SK-N-SH (cell line): ENCODE data around the gene MGAT4B.

Source experiments
- MXI1 ChIP-seq: IDR thresholded peaks from 2 replicates; pipeline ENCODE4 v1.6.1; 2012; ENCODE audit warnings: mild to moderate bottlenecking, low read depth, low read length, improper control_type of control experiment
- TF ChIP-seq, protein P1 (sequence below): fragments of 200-600 bp; sonication (generic); IDR thresholded peaks from 2 replicates; pipeline ENCODE4 v1.6.1; 2017; ENCODE audit warnings: antibody characterized with exemption, mild to moderate bottlenecking, moderate library complexity

DNA sequence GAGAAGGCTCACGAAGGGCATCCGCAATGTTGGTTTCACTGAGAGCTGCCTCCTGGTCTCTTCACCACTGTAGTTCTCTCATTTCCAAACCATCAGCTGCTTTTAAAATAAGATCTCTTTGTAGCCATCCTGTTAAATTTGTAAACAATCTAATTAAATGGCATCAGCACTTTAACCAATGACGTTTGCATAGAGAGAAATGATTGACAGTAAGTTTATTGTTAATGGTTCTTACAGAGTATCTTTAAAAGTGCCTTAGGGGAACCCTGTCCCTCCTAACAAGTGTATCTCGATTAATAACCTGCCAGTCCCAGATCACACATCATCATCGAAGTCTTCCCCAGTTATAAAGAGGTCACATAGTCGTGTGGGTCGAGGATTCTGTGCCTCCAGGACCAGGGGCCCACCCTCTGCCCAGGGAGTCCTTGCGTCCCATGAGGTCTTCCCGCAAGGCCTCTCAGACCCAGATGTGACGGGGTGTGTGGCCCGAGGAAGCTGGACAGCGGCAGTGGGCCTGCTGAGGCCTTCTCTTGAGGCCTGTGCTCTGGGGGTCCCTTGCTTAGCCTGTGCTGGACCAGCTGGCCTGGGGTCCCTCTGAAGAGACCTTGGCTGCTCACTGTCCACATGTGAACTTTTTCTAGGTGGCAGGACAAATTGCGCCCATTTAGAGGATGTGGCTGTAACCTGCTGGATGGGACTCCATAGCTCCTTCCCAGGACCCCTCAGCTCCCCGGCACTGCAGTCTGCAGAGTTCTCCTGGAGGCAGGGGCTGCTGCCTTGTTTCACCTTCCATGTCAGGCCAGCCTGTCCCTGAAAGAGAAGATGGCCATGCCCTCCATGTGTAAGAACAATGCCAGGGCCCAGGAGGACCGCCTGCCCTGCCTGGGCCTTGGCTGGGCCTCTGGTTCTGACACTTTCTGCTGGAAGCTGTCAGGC lies 30.7 kb upstream of the MGAT4B start:
- TF ChIP-seq, protein P1, sequence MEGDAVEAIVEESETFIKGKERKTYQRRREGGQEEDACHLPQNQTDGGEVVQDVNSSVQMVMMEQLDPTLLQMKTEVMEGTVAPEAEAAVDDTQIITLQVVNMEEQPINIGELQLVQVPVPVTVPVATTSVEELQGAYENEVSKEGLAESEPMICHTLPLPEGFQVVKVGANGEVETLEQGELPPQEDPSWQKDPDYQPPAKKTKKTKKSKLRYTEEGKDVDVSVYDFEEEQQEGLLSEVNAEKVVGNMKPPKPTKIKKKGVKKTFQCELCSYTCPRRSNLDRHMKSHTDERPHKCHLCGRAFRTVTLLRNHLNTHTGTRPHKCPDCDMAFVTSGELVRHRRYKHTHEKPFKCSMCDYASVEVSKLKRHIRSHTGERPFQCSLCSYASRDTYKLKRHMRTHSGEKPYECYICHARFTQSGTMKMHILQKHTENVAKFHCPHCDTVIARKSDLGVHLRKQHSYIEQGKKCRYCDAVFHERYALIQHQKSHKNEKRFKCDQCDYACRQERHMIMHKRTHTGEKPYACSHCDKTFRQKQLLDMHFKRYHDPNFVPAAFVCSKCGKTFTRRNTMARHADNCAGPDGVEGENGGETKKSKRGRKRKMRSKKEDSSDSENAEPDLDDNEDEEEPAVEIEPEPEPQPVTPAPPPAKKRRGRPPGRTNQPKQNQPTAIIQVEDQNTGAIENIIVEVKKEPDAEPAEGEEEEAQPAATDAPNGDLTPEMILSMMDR = no peak
- no peak for TF ChIP-seq MXI1
